Body of pancreas (tissue), 4 donors: ENCODE results near the gene GABRG3. TPM values are rescaled to one million over a fixed set of nuclear protein-coding genes. Genes with fewer than 3 reads are reported as not detected.

Source experiments
- ATAC-seq: fragments of 150-250 bp; one replicate; pipeline ENCODE4 v1.9.1; 2016
- DNase-seq, 4 donors: peaks; one replicate each; pipeline ENCODE4 v3.0.0-alpha.2; 2019
- H3K27ac ChIP-seq, 4 donors: fragments of 200-600 bp; sonication (generic); 1 replicate in 3 of 4; 2 replicates in 1 of 4; pipeline versions ENCODE4 v1.5.1 to v1.6.1; 2016 to 2019; ENCODE audit warnings: mild to moderate bottlenecking in 1 of 4, mixed read lengths in 1 of 4, moderate library complexity in 1 of 4
- H3K27me3 ChIP-seq, 2 donors: fragments of 200-600 bp; sonication (generic); one replicate each; pipeline ENCODE4 v1.6.0; 2016; ENCODE audit warnings: mild to moderate bottlenecking in 1 of 2
- H3K36me3 ChIP-seq, 2 donors: fragments of 200-600 bp; sonication (generic); replicated peaks in 1 of 2; 2 replicates each; pipeline ENCODE4 v1.5.1; 2016; ENCODE audit warnings: low read depth in 2 of 2; ENCODE audit not compliant: insufficient read depth in 1 of 2
- H3K4me1 ChIP-seq: fragments of 200-600 bp; sonication (generic); one replicate; pipeline ENCODE4 v1.6.0; 2016
- H3K4me3 ChIP-seq, 2 donors: fragments of 200-600 bp; sonication (generic); 1 replicate in 1 of 2; 2 replicates in 1 of 2; pipeline ENCODE4 v1.5.1; 2016 to 2019
- H3K9me3 ChIP-seq, 3 donors: fragments of 200-600 bp; sonication (generic); 1 replicate in 2 of 3; 2 replicates in 1 of 3; pipeline ENCODE4 v1.5.1; 2016
- POLR2A ChIP-seq, 3 donors: fragments of 450-650 bp; IDR thresholded peaks; one replicate each; pipeline ENCODE4 v1.6.1; 2016; ENCODE audit warnings: antibody characterized with exemption in 3 of 3, mild to moderate bottlenecking in 2 of 3
- WGBS, 2 donors: methylation state at CpG; one replicate each; pipeline ENCODE4 v1.1.5; 2017; 5-methylcytosine and 5-hydroxymethylcytosine counted together
- intact Hi-C: fragments of 100-400 bp; cut with DNase I; formaldehyde crosslinking; loops from one replicate; pipeline ENCODE4 v1.15.1; 2023
- total RNA-seq, 2 donors: library from RNA; depleted of rRNA; stranded (reverse); fragments of >200 nt; gene quantifications; one replicate each; pipeline ENCODE4 v1.1.0, GENCODE V29; 2016
- TF ChIP-seq, protein P1 (sequence below), 7 experiments: fragments of 450-650 bp in 4 of 7; fragments of 200-600 bp in 3 of 7; sonication (generic) in 3 of 7; IDR thresholded peaks; one replicate each; pipeline ENCODE4 v1.5.1; 2016 to 2019; ENCODE audit warnings: antibody characterized with exemption in 7 of 7

Gene GABRG3
- total RNA-seq, 2 donors from 2014 or later: not detected

DNA sequence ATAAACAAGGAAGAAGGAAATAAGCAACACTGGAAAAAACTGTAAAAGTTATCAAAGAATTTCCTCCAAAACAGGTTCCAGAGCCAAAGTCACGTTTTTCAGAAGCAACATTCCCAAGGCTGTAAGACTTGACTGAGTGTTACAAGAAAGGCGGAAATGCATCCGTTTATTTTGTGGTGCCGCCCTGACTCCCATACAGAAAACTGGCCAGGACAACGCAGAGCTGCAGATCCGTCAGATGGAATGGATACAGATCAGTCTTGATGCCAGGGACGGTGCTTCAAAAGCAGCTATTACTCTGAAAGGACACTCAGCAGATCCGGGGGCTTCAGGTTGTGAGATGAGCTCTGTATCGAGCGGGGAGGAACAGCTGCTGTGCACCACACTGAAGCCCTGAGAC is 83.4 kb downstream of the GABRG3 start:
- intact Hi-C loops: loop anchor here (10.0 kb wide), 2 partner anchors 60 to 300 kb away; no protein-coding TSS in a partner anchor
- no peak for TF ChIP-seq POLR2A (IDR thresholded peaks at IDR 0.05)
- TF ChIP-seq, protein P1, sequence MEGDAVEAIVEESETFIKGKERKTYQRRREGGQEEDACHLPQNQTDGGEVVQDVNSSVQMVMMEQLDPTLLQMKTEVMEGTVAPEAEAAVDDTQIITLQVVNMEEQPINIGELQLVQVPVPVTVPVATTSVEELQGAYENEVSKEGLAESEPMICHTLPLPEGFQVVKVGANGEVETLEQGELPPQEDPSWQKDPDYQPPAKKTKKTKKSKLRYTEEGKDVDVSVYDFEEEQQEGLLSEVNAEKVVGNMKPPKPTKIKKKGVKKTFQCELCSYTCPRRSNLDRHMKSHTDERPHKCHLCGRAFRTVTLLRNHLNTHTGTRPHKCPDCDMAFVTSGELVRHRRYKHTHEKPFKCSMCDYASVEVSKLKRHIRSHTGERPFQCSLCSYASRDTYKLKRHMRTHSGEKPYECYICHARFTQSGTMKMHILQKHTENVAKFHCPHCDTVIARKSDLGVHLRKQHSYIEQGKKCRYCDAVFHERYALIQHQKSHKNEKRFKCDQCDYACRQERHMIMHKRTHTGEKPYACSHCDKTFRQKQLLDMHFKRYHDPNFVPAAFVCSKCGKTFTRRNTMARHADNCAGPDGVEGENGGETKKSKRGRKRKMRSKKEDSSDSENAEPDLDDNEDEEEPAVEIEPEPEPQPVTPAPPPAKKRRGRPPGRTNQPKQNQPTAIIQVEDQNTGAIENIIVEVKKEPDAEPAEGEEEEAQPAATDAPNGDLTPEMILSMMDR (IDR thresholded peaks at IDR 0.05): no peak
- Histone ChIP-seq H3K4me1 (no peaks in the 10 kb centered on the region), H3K27me3 (no peaks in the 10 kb centered on the region), H3K9me3 (no peaks in the 10 kb centered on the region), H3K4me3 (no peak overlapping the region), H3K27ac (no peak overlapping the region), H3K36me3 (no peaks in the 10 kb centered on the region)
- ATAC-seq: no peak
- DNase-seq: no peak
- 51 to 57% methylated on average over 10 of the region's 10 CpGs for WGBS, 2 donors

DNA sequence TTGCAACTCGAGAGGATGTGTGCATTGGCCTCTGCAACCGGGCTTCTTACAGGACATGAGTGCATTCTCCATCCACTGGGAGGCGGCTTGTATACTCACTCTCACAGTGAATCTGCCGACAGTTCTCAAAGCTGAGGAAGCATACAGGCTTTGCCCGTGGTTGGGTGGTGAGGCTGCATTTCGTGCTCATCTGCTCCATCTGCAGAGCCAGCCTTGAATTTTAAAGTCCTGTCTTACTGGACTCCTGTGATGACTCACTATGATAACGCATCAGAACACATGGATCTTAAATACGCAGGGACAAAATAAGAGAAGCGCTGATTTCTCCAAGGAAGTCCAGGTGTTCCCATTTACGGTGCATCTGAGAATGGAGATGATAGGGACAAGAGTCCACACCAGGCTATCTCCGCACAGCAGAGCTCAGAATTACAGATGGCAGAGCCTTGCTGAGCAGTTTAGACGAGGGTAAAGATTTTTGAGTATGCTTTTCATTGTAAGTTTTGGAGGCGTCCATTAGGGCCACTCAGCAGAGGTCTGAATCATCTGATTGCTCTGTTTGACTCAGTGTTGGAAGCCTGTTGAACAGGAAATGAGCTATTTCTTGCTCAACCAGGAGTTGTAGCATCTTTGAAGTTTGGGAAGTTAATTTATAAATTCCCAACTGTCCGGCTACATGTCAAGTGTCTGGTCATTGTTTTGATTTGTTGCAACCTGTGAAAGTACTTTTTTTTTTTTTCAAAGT is 87.1 kb downstream of the GABRG3 start:
- no peak overlapping the region for H3K4me3 ChIP-seq
- intact Hi-C loops: loop anchor here (10.0 kb wide), 2 partner anchors 57 to 297 kb away; no protein-coding TSS in a partner anchor
- TF ChIP-seq POLR2A (IDR thresholded peaks at IDR 0.05): no peak
- TF ChIP-seq, protein P1 (IDR thresholded peaks at IDR 0.05): no peak
- no peak for ATAC-seq
- no peaks in the 10 kb centered on the region for H3K27me3 ChIP-seq
- no peaks in the 10 kb centered on the region for H3K4me1 ChIP-seq
- WGBS, 2 donors: 61 to 70% methylated on average over 13 to 14 of the region's 14 CpGs
- no peak overlapping the region for H3K27ac ChIP-seq
- no peaks in the 10 kb centered on the region for H3K9me3 ChIP-seq
- H3K36me3 ChIP-seq: no peaks in the 10 kb centered on the region
- no peak for DNase-seq

DNA sequence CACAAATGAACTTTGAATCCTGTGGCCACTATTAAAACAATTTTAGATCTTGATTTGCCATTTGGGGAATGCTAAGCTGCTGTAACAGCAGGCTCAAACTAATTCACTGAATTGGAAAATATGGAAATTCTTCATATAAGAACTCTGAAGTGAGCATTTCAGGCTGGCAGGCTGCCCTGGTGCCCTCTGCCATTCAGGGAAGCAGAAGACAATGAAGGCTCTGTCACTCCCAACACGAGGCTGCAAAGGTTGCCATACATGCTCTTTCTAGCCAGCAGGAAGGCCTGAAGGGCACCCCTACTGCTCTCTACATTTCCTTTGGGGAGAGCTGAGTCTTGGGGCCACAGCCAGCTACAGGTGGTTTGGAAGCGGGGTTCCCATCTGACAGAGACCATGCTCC is 88.0 kb downstream of the GABRG3 start:
- Histone ChIP-seq H3K4me3 (no peak overlapping the region), H3K9me3 (no peaks in the 10 kb centered on the region), H3K4me1 (no peaks in the 10 kb centered on the region), H3K27ac (no peak overlapping the region), H3K27me3 (no peaks in the 10 kb centered on the region), H3K36me3 (no peaks in the 10 kb centered on the region)
- no peak for DNase-seq
- WGBS, 2 donors: 49 to 56% methylated on average over 1 to 2 of the region's 2 CpGs
- ATAC-seq: no peak
- intact Hi-C loops: loop anchor here (10.0 kb wide), 2 partner anchors 56 to 296 kb away; no protein-coding TSS in a partner anchor
- TF ChIP-seq POLR2A (IDR thresholded peaks at IDR 0.05): no peak
- TF ChIP-seq, protein P1 (IDR thresholded peaks at IDR 0.05): no peak

DNA sequence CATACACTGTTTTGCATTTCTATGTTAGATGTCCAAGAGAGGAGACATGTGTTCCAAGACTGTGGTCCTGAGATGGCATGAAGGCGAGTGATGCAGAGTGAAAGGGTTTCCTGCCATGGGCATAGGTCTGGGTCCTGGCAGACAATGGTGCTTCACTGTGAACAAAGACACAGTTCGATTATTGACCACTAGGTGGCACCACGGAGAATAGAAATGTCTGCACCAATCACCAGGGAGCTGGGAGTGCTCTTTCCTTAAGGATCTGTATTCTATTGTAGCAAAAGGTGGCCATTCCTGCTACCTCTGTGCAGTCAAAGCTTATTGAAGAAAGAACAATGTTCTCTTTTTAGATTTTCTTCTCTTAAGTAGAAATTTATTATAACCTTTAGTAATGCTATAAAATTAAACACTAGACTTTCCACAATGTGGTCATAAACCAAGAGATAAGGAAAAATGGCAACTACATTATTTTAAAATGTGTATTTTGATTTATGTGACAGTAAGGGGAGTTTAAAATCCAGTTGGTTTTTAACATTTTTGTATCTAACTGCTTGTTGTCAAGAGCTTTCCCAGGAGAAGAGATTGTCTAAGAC is 88.7 kb downstream of the GABRG3 start:
- DNase-seq (peak; percentile 42 to 62 (median 52)), ATAC-seq (peak; percentile 63)
- no peaks in the 10 kb centered on the region for H3K27me3 ChIP-seq
- H3K4me1 ChIP-seq: no peaks in the 10 kb centered on the region
- WGBS, 2 donors: 8 to 11% methylated on average over 3 of the region's 3 CpGs
- no peaks in the 10 kb centered on the region for H3K9me3 ChIP-seq
- no peak overlapping the region for H3K4me3 ChIP-seq
- no peaks in the 10 kb centered on the region for H3K36me3 ChIP-seq
- intact Hi-C loops: loop anchor here (10.0 kb wide), 2 partner anchors 55 to 295 kb away; no protein-coding TSS in a partner anchor
- H3K27ac ChIP-seq: no peak overlapping the region
- TF ChIP-seq POLR2A (IDR thresholded peaks at IDR 0.05): no peak
- TF ChIP-seq, protein P1 (IDR thresholded peaks at IDR 0.05): peak; percentile 28 to 55 (median 46)
